Sciatic nerve (tissue), 2 donors: ENCODE results near the gene MATN3. TPM values are rescaled to one million over a fixed set of nuclear protein-coding genes. Genes with fewer than 3 reads are reported as not detected.

Experiments used
- ATAC-seq: fragments of 200-7000 bp; cut with Tn5 transposase; one replicate; pipeline ENCODE4 v1.9.1; 2020; ENCODE audit warnings: mild to moderate bottlenecking, moderate library complexity
- DNase-seq: peaks from one replicate; pipeline ENCODE4 v3.0.0-alpha.2; 2020; ENCODE audit warnings: low spot score
- intact Hi-C: fragments of 100-400 bp; cut with DNase I; formaldehyde crosslinking; loops from one replicate; pipeline ENCODE4 v1.14.2; 2022
- total RNA-seq: library from RNA; stranded (reverse); fragmentation: NEBNext Ultra II Directional; extraction: Animal tissue kit (Norgen Biotek cat#: 25700); gene quantifications from one replicate; pipeline ENCODE4 v1.2.1, GENCODE V29; 2021
- donor health status: DM: no; HTN: no; CAD: no.
- donor health status: DM: no; HTN: no; CAD: no.

Gene MATN3
- total RNA-seq, 1 donor from 2014 or later: 8.8 TPM

- ATAC-seq (no peak), DNase-seq (no peak)
- intact Hi-C loops: no loop called here
These were observed 28.2 kb upstream of the MATN3 start for GRCh38 chr2:20040489-20041172.

GRCh38 chr2:20037660-20038059 lies 25.2 kb upstream of the MATN3 start:
- no peak for ATAC-seq
- DNase-seq: no peak
- intact Hi-C loops: no loop called here

- ATAC-seq (peak; percentile 22), DNase-seq (no peak)
- intact Hi-C loops: no loop called here
These were observed 23.6 kb upstream of the MATN3 start for GRCh38 chr2:20035955-20036666.

GRCh38 chr2:20034821-20035220 lies 22.4 kb upstream of the MATN3 start:
- intact Hi-C loops: no loop called here
- DNase-seq: no peak
- no peak for ATAC-seq

- no peak for ATAC-seq
- intact Hi-C loops: no loop called here
- DNase-seq: no peak
These were observed 21.8 kb upstream of the MATN3 start for GRCh38 chr2:20034218-20034617.

GRCh38 chr2:20033322-20033721 lies 20.9 kb upstream of the MATN3 start:
- DNase-seq: no peak

GRCh38 chr2:20030224-20030623 lies 17.8 kb upstream of the MATN3 start:
- ATAC-seq (no peak), DNase-seq (no peak)
- intact Hi-C loops: no loop called here

More at GRCh38 chr2:20033322-20033721, 20.9 kb upstream of the MATN3 start:
- ATAC-seq: no peak
- intact Hi-C loops: no loop called here

- ATAC-seq: no peak
- intact Hi-C loops: no loop called here
- no peak for DNase-seq
These were observed 15.4 kb upstream of the MATN3 start for GRCh38 chr2:20027705-20028434.

- no peak for DNase-seq
- intact Hi-C loops: no loop called here
- no peak for ATAC-seq
These were observed 14.8 kb upstream of the MATN3 start for GRCh38 chr2:20027260-20027677.

- intact Hi-C loops: no loop called here
- ATAC-seq (no peak), DNase-seq (no peak)
These were observed 12.8 kb upstream of the MATN3 start for GRCh38 chr2:20025065-20025786.

- ATAC-seq (no peak), DNase-seq (no peak)
These were observed 11.2 kb upstream of the MATN3 start for GRCh38 chr2:20023688-20024087.

GRCh38 chr2:20021405-20022009 lies 9.0 kb upstream of the MATN3 start:
- DNase-seq: no peak
- intact Hi-C loops: no loop called here
- no peak for ATAC-seq

More at GRCh38 chr2:20023688-20024087, 11.2 kb upstream of the MATN3 start:
- intact Hi-C loops: no loop called here

- no peak for DNase-seq
- ATAC-seq: no peak
- intact Hi-C loops: no loop called here
These were observed 7.3 kb upstream of the MATN3 start for GRCh38 chr2:20019747-20020146.

GRCh38 chr2:20018601-20019152 lies 6.2 kb upstream of the MATN3 start:
- intact Hi-C loops: no loop called here
- DNase-seq: no peak
- ATAC-seq: no peak

GRCh38 chr2:20016346-20016745 lies 3.9 kb upstream of the MATN3 start:
- no peak for DNase-seq
- no peak for ATAC-seq
- intact Hi-C loops: no loop called here

GRCh38 chr2:20015482-20016083 lies 3.1 kb upstream of the MATN3 start:
- ATAC-seq (peak; percentile 53), DNase-seq (no peak)
- intact Hi-C loops: no loop called here

GRCh38 chr2:20013126-20013849 lies 820 bp upstream of the MATN3 start:
- peak; percentile 67 for ATAC-seq
- no peak for DNase-seq
- intact Hi-C loops: loop anchor here (5.0 kb wide), 1 partner anchor 89 kb away; no protein-coding TSS in a partner anchor

GRCh38 chr2:20012032-20012281 lies 511 bp downstream of the MATN3 start:
- intact Hi-C loops: loop anchor here (5.0 kb wide), 1 partner anchor 90 kb away; no protein-coding TSS in a partner anchor
- ATAC-seq (peak; percentile 8), DNase-seq (no peak)
